GM19397 (cell line): ENCODE measurements around the gene NLRP8.
"Not testable (repeated sequence)": the region's sequence is repeated elsewhere in the genome, so short reads cannot be mapped to it uniquely, and the experiment has no call there.

Experiments used
- ATAC-seq: cut with Tn5 transposase; IDR thresholded peaks from one replicate; pipeline ENCODE4 v1.9.1; 2021; ENCODE audit warnings: mild to moderate bottlenecking, moderate library complexity; ENCODE audit not compliant: unreplicated experiment

The NLRP8 gene

GRCh38 chr19:55962186-55962585 is 14.6 kb downstream of the NLRP8 start:
- no peak for ATAC-seq

GRCh38 chr19:55973982-55974381 is 26.4 kb downstream of the NLRP8 start:
- ATAC-seq = no peak

- ATAC-seq = no peak
Measured at GRCh38 chr19:55980415-55980814, 32.8 kb downstream of the NLRP8 start.

GRCh38 chr19:55985254-55985653 is 37.6 kb downstream of the NLRP8 start:
- ATAC-seq = no peak

GRCh38 chr19:55986487-55986886 is 38.9 kb downstream of the NLRP8 start, which contains the start of gene NLRP5:
NLRP5 (plus strand) TSS chr19:55986775.
- no peak for ATAC-seq

GRCh38 chr19:55990831-55991230 is 43.2 kb downstream of the NLRP8 start:
- no peak for ATAC-seq

GRCh38 chr19:55993492-55993891 is 45.9 kb downstream of the NLRP8 start:
- no peak for ATAC-seq

GRCh38 chr19:56014765-56015164 is 67.1 kb downstream of the NLRP8 start:
- no peak for ATAC-seq

- ATAC-seq = no peak
Measured at GRCh38 chr19:56015756-56016155, 68.1 kb downstream of the NLRP8 start.

GRCh38 chr19:56019325-56019724 is 71.7 kb downstream of the NLRP8 start:
- ATAC-seq = not testable (repeated sequence)

- ATAC-seq = not testable (repeated sequence)
Measured at GRCh38 chr19:56020355-56020975, 72.8 kb downstream of the NLRP8 start.

GRCh38 chr19:56026769-56027168 is 79.1 kb downstream of the NLRP8 start:
- no peak for ATAC-seq
